Esophagus squamous epithelium (tissue), 5 donors: ENCODE data around the gene LMOD3. TPM values are rescaled to one million over a fixed set of nuclear protein-coding genes. Genes with fewer than 3 reads are reported as not detected.
A peak's percentile ranks its signal among the peaks of the same experiment; 100 is the strongest.

Experiments
- DNase-seq: peaks from one replicate; lab custom pipeline; 2025; lab: John Stamatoyannopoulos, UW
- H3K27ac ChIP-seq, 4 donors: fragments of 200-600 bp; sonication (generic); one replicate each; pipeline ENCODE4 v1.5.1; 2016 to 2019; ENCODE audit warnings: mild to moderate bottlenecking in 1 of 4
- H3K27me3 ChIP-seq, 4 donors: fragments of 200-600 bp; sonication (generic); 1 replicate in 3 of 4; 2 replicates in 1 of 4; pipeline versions ENCODE4 v1.5.1 to v1.6.0; 2017 to 2021; ENCODE audit warnings: antibody characterized with exemption in 1 of 4
- H3K36me3 ChIP-seq, 3 donors: fragments of 200-600 bp; sonication (generic); one replicate each; pipeline ENCODE4 v1.5.1; 2016 to 2019
- H3K4me1 ChIP-seq, 3 donors: fragments of 200-600 bp; sonication (generic); one replicate each; pipeline ENCODE4 v1.5.1; 2017 to 2019
- H3K4me3 ChIP-seq, 4 donors: fragments of 200-600 bp; sonication (generic); 1 replicate in 3 of 4; 2 replicates in 1 of 4; pipeline ENCODE4 v1.5.1; 2016 to 2019; ENCODE audit warnings: mild to moderate bottlenecking in 2 of 4, moderate library complexity in 1 of 4
- H3K9me3 ChIP-seq, 3 donors: fragments of 200-600 bp; sonication (generic); one replicate each; pipeline ENCODE4 v1.5.1; 2016 to 2019
- CTCF ChIP-seq, 6 experiments: fragments of 450-650 bp in 4 of 6; fragments of 200-600 bp in 2 of 6; sonication (generic) in 2 of 6; IDR thresholded peaks; one replicate each; pipeline ENCODE4 v1.5.1; 2016 to 2019; ENCODE audit warnings: antibody characterized with exemption in 6 of 6, mild to moderate bottlenecking in 4 of 6, moderate library complexity in 4 of 6
- POLR2A ChIP-seq, 4 donors: fragments of 450-650 bp; IDR thresholded peaks; one replicate each; pipeline ENCODE4 v1.6.1; 2017; ENCODE audit warnings: antibody characterized with exemption in 4 of 4, mild to moderate bottlenecking in 4 of 4, moderate library complexity in 3 of 4
- WGBS, 2 donors: methylation state at CpG; one replicate each; pipeline ENCODE4 v1.1.5; 2018; 5-methylcytosine and 5-hydroxymethylcytosine counted together
- intact Hi-C: fragments of 100-400 bp; cut with DNase I; formaldehyde crosslinking; loops from one replicate; pipeline ENCODE4 v1.15.0; 2022
- total RNA-seq, 4 donors: library from RNA; depleted of rRNA; stranded (reverse); fragments of >200 nt; gene quantifications; one replicate each; pipeline ENCODE4 v1.1.0, GENCODE V29; 2016
- donor health status: DM: yes; HTN: yes; CAD: no.

The LMOD3 gene
- total RNA-seq, 4 donors from 2014 or later, result under 0.01 TPM; not detected in 3

DNA sequence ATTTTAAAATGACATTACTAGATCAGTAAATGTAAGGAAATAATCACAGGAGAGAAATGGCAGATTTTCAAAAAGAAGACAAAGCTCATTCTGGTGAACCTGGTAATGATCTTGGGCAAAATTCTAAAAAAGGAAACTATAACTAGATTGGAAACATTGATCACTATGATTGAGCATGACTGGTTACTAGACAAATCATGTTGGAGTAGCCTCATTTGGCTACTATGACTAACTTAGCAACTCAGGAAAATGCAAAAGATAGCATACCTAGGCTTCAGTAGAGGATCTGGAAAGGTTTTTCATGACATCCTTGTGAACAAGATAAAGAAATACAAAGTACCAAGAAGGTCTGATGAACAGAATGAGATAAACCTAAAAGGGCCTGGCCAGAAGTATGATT is 62.7 kb downstream of the LMOD3 start:
- H3K27ac ChIP-seq, result no peak overlapping the region

GRCh38 chr3:69058947-69059224 is 63.5 kb downstream of the LMOD3 start:
- Histone ChIP-seq H3K9me3 (no peaks in the 10 kb centered on the region), H3K27ac (peak overlapping the region in 2 of 4 donors; percentile 12 to 56), H3K27me3 (no peaks in the 10 kb centered on the region), H3K4me3 (no peak overlapping the region), H3K4me1 (no peaks in the 10 kb centered on the region), H3K36me3 (peaks cover 0 to 100% (median 35%) of the 10 kb centered on the region in 3 donors)
- 74 to 87% methylated on average over 2 of the region's 2 CpGs for WGBS, 2 donors
- intact Hi-C loops, result no loop called here
- TF ChIP-seq POLR2A (IDR thresholded peaks at IDR 0.05), result no peak
- TF ChIP-seq CTCF (IDR thresholded peaks at IDR 0.05), result no peak
- DNase-seq, result no peak

More for the DNA sequence above, 62.7 kb downstream of the LMOD3 start:
- TF ChIP-seq POLR2A (IDR thresholded peaks at IDR 0.05), result no peak
- no peak for TF ChIP-seq CTCF (IDR thresholded peaks at IDR 0.05)
- DNase-seq, result no peak
- Histone ChIP-seq H3K4me3 (no peak overlapping the region), H3K27me3 (no peaks in the 10 kb centered on the region), H3K9me3 (no peaks in the 10 kb centered on the region), H3K36me3 (peaks cover 0 to 99% (median 35%) of the 10 kb centered on the region in 3 donors), H3K4me1 (no peaks in the 10 kb centered on the region)
- intact Hi-C loops, result no loop called here

GRCh38 chr3:69058180-69058946 is 64.0 kb downstream of the LMOD3 start:
- WGBS, 2 donors, result 71 to 74% methylated on average over 3 of the region's 3 CpGs
- DNase-seq, result no peak
- Histone ChIP-seq H3K4me1 (no peaks in the 10 kb centered on the region), H3K9me3 (no peaks in the 10 kb centered on the region), H3K27me3 (no peaks in the 10 kb centered on the region), H3K36me3 (peaks cover 0 to 100% (median 35%) of the 10 kb centered on the region in 3 donors), H3K27ac (peak overlapping the region in 2 of 4 donors; percentile 12 to 56), H3K4me3 (no peak overlapping the region)
- TF ChIP-seq CTCF (IDR thresholded peaks at IDR 0.05) (no peak), POLR2A (IDR thresholded peaks at IDR 0.05) (no peak)
- intact Hi-C loops, result no loop called here

Other genes with a start within 250 kb of the LMOD3 start
- under 1 TPM in 2 of 4 donors, not detected in 2; 0.19 to 0.59 TPM for gene TAFA4, start 190.0 kb downstream of the LMOD3 start, total RNA-seq
- gene EOGT, start 108.9 kb downstream of the LMOD3 start, total RNA-seq, result 10 to 100 TPM in 3 of 4 donors, 1 to 10 TPM in 1; 8.3 to 47.3 (median 20.4) TPM
- gene TMF1, start 70.3 kb downstream of the LMOD3 start, total RNA-seq, result 10 to 100 TPM; 13.3 to 30.1 (median 19.4) TPM
- 10 to 100 TPM; 33.3 to 63.3 (median 52.7) TPM for gene UBA3, start 42.2 kb downstream of the LMOD3 start, total RNA-seq
- 100 to 1,000 TPM in 1 of 4 donors, 10 to 100 TPM in 3; 35.9 to 101 (median 63.0) TPM for gene ARL6IP5, start 37.7 kb downstream of the LMOD3 start, total RNA-seq